ENCODE measurements around the gene LGALS3BP.
A peak's percentile ranks its signal among the peaks of the same experiment; 100 is the strongest.

LGALS3BP gene

GRCh38 chr17:78999056-78999768, 19.5 kb upstream of the LGALS3BP start:
- DNase-seq: no peak

- DNase-seq: no peak
Observed at GRCh38 chr17:78998311-78999055, 18.8 kb upstream of the LGALS3BP start.

GRCh38 chr17:78997881-78998280, 18.2 kb upstream of the LGALS3BP start:
- DNase-seq: no peak

- no peak for DNase-seq
Observed at GRCh38 chr17:78997231-78997741, 17.6 kb upstream of the LGALS3BP start.

DNA sequence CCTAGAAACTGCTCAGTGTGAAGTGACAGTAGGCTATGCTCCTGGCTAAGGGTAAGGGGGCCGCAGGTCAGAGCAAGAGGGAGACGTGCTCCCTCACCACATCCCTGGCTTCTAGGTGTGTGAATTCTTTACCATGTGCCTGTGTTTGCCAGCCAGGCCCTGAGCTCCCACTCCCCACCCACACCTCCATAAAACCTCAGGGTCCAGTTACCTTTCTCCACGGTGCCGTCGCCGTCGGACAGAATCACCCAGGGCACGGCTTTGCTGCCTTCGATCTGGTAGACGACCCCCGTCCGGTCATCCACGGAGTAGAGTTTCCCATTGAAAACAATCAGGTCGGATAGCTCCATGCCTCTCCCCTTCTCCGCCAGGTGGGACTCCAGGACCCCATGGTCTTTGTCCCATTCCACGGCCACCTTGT, 17.1 kb upstream of the LGALS3BP start:
- no peak for DNase-seq

- DNase-seq: no peak
Observed at GRCh38 chr17:78995761-78996451, 16.2 kb upstream of the LGALS3BP start.

- no peak for DNase-seq
Observed at GRCh38 chr17:78995022-78995760, 15.5 kb upstream of the LGALS3BP start.

GRCh38 chr17:78993981-78994671, 14.4 kb upstream of the LGALS3BP start:
- no peak for DNase-seq

DNA sequence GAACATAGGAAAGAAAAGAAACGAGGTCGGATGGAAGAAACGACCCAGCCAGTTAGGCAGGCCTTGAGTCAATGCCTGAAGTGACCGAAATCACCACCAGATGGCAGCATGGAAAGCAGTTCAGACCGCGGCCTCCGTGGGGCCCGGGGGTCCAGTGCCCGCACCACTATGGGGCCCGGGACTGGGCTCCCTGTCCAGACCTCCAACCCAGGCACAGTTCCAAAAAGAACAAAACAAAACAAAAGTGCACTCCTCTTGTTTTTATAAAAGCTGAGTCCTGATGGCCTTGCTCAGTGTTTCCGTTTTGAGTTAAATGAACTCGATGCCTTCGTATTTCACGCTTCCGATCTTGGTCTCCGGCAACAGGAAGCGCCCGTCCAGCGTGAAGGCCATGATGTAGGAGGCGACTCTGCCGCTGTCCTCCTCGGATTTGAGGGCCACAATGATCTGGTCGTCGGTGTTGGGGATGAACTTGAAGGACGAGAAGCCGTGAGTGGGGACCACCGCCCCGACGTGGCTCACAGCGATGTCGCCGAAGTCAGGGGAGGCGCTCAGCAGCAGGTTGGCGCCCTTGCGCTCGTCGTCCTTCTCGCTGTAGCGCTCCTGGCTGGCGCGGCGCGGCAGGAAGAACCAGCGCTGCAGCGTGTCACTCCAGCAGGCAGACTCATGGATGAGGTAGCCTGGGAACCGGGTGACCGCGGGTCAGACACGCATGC, 13.7 kb upstream of the LGALS3BP start:
- peak; percentile 63 for DNase-seq

DNA sequence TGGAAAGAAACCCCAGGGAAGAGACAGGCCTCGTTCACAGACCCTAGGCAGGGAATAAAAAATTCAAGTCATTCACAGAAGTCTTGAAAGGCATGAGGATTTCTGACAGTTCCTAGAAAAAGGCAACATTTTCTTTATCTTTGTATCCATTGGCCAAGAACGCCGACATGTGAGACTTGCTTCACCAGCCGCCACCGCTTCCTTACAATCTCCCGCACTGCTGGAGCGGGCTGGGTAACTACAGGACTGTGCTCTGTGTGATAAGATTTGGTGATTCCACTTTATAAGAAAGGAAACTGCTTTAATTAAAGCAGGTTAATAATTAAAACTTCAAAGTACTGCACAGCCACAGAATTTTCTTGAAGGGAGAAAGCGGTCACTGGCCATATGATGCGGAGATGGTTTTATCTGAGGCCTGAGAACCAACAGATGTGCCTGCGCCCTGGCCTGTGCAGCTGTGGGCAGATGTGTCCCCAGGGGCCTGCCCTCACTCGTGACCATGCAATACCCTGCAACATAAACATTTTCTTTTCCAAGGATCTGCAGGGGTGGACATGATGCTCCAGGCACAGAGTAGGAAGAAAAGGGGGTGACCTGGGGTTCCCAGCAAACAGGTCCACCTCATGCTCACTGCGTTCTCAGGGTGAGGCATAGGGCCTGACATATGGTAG, 13.0 kb upstream of the LGALS3BP start:
- no peak for DNase-seq

DNA sequence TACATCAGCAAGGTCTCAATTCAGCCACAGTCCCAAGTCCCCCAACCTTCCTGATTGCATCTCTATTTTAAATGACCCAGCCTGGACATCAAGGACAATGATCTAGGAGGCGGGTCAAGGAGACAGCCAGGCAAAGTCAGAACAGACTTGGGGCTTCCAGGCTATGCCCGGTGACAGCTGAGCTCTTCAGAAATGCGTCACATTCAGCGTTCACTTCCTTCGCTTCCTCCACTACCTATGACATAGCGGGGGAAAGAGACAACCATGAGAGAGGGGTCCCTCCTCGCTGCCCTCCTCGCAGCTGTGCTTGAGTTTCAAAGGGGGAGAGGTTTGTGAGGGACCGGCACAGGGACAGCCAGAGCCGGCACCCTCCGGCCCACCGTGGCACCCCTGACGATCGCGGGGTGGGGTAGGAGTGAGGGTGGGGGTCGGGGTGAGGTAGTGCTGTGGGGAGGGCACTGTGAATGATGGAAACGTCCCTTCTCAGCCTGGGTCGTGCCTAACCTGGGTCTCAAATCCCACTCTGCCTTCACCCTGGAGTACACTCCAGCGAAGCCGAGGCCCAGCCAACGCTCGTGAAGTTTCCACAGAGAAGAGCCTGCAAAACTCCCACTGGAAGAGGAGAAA, 12.3 kb upstream of the LGALS3BP start:
- DNase-seq: no peak

GRCh38 chr17:78991017-78991738, 11.5 kb upstream of the LGALS3BP start:
- no peak for DNase-seq

GRCh38 chr17:78990349-78991016, 10.8 kb upstream of the LGALS3BP start:
- DNase-seq: no peak

DNA sequence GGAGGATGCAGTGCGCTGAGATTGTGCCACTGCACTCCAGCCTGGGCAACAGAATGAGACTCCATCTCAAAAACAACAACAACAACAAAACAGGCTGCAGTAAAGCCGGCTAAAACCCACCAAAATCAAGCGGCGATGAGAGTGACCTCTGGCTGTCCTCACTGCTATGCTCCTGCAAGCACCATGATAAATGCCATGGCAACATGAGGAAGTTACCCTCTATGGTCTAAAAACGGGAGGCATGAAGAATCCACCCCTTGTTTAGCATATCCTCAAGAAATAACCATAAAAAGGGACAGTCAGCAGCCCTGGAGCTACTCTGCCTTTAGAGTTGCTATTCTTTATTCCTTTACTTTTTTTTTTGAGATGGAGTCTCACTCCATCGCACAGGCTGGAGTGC, 8.4 kb upstream of the LGALS3BP start:
- no peak for DNase-seq

GRCh38 chr17:78986649-78987328, 7.1 kb upstream of the LGALS3BP start:
- DNase-seq: no peak

- DNase-seq: no peak
Observed at GRCh38 chr17:78986048-78986648, 6.4 kb upstream of the LGALS3BP start.

DNA sequence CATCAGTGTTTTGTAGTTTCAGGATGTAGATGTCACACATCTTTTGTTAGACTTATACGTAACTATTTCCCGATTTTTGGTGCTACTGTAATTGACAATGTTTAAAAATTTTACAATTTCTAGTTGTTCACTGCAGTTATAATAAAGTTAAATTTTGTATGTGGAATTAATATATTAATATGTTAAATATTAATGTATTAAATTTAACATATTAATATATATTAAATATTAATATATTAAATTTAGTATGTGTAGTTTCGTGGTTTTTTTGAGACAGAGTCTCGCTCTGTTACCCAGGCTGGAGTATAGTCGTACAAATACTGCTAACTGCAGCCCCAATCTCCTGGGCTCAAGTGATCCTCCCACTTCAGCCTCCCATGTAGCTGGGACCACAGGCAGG, 5.7 kb upstream of the LGALS3BP start:
- DNase-seq: no peak
